ENCODE data around the gene LDLRAD3. TPM values are rescaled to one million over a fixed set of nuclear protein-coding genes. Genes with fewer than 3 reads are reported as not detected.
"Not testable (repeated sequence)": the region's sequence is repeated elsewhere in the genome, so short reads cannot be mapped to it uniquely, and the experiment has no call there.

The LDLRAD3 gene
- polyA plus RNA-seq, 1 of the 3 experiments (the other 2 are of a cell fraction): 10.6 TPM

DNA sequence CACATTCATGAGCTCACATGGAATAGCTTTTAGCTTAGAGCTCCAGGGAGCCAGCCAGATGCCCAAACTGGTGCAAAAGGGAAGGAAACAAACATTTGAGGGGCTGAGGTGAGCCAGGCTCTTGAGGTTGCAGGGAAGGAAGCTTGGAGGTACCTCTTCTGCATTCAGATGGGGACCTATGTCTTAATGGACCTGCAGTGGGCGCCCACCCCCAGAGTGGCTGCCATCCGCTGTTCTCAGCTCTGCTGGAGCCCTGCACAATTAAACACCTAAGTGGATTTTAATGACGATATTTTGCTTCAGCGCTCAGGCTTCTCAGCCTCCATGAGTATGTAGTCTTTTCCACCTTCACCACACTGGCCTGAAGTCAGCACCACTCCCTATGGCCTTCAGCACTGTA, 100.8 kb downstream of the LDLRAD3 start:
- POLR2A ChIA-PET: no interaction called here

DNA sequence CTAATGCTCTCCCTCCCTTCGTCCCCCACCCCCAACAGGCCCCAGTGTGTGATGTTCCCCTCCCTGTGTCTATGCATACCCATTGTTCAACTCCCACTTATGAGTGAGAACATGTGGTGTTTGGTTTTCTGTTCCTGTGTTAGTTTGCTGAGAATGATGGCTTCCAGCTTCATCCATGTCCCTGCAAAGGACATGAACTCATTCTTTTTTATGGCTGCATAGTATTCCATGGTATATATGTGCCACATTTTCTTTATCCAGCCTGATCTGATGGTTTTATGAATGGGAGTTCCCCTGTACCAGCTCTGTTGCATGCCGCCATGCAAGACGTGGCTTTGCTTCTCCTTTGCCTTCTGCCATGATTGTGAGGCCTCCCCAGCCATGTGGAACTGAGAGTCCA, 102.1 kb downstream of the LDLRAD3 start:
- H3K9me3 ChIP-seq; H3K27ac ChIP-seq (ENCODE audit: low read depth in 2 of 2, low read length in 1 of 2); DNase-seq; H3K4me3 ChIP-seq (ENCODE audit: low read depth in 2 of 2, low read length in 1 of 2); H3K4me2 ChIP-seq; H2AFZ ChIP-seq (ENCODE audit: low read depth); H3K9me2 ChIP-seq; H3K79me2 ChIP-seq (ENCODE audit: insufficient read depth); H3K27me3 ChIP-seq (ENCODE audit: insufficient read depth); H3F3A ChIP-seq (replicated peaks; ENCODE audit: insufficient read depth); H4K20me1 ChIP-seq (ENCODE audit: insufficient read depth); H3K9ac ChIP-seq; CTCF ChIA-PET; H3K36me3 ChIP-seq (replicated peaks in 1 of 2; ENCODE audit: control insufficient read depth in 1 of 2, insufficient read depth in 2 of 2, low read length in 1 of 2); POLR2A ChIA-PET: not testable (repeated sequence)
- peaks cover 0 to 14% of the 10 kb centered on the region in 2 experiments; a peak in 2 of 4 replicates for H3K4me1 ChIP-seq (ENCODE audit: control insufficient read depth in 1 of 2, insufficient read depth in 2 of 2, low read depth in 1 of 2, low read length in 1 of 2)
- WGBS (ENCODE audit: low lambda C conversion rate): 88% methylated on average over 3 of the region's 3 CpGs

More for the DNA sequence above, 100.8 kb downstream of the LDLRAD3 start:
- Histone ChIP-seq H3K4me1 (ENCODE audit: control insufficient read depth in 1 of 2, insufficient read depth in 2 of 2, low read depth in 1 of 2, low read length in 1 of 2) (peaks cover 0 to 9% of the 10 kb centered on the region in 2 experiments; a peak in 2 of 4 replicates), H3K4me3 (ENCODE audit: low read depth in 2 of 2, low read length in 1 of 2) (no peak overlapping the region), H3K79me2 (ENCODE audit: insufficient read depth) (no peaks in the 10 kb centered on the region), H3K9ac (no peak overlapping the region), H3K36me3 (replicated peaks in 1 of 2; ENCODE audit: control insufficient read depth in 1 of 2, insufficient read depth in 2 of 2, low read length in 1 of 2) (peaks cover 0 to 2% of the 10 kb centered on the region in 2 experiments), H3K9me3 (no peaks in the 10 kb centered on the region), H3K27ac (ENCODE audit: low read depth in 2 of 2, low read length in 1 of 2) (no peak overlapping the region), H3K4me2 (no peak overlapping the region), H3F3A (replicated peaks; ENCODE audit: insufficient read depth) (no peaks in the 10 kb centered on the region), H4K20me1 (ENCODE audit: insufficient read depth) (no peaks in the 10 kb centered on the region), H2AFZ (ENCODE audit: low read depth) (no peak overlapping the region), H3K9me2 (no peaks in the 10 kb centered on the region), H3K27me3 (ENCODE audit: insufficient read depth) (no peaks in the 10 kb centered on the region)
- no peak for TF ChIP-seq GATA2 (CRISPR knock-in tag; IDR thresholded peaks at IDR 0.05)
- TF ChIP-seq USF2 (IDR thresholded peaks at IDR 0.05; ENCODE audit: borderline replicate concordance, low read depth, low read length): no peak
- TF ChIP-seq, protein P1, sequence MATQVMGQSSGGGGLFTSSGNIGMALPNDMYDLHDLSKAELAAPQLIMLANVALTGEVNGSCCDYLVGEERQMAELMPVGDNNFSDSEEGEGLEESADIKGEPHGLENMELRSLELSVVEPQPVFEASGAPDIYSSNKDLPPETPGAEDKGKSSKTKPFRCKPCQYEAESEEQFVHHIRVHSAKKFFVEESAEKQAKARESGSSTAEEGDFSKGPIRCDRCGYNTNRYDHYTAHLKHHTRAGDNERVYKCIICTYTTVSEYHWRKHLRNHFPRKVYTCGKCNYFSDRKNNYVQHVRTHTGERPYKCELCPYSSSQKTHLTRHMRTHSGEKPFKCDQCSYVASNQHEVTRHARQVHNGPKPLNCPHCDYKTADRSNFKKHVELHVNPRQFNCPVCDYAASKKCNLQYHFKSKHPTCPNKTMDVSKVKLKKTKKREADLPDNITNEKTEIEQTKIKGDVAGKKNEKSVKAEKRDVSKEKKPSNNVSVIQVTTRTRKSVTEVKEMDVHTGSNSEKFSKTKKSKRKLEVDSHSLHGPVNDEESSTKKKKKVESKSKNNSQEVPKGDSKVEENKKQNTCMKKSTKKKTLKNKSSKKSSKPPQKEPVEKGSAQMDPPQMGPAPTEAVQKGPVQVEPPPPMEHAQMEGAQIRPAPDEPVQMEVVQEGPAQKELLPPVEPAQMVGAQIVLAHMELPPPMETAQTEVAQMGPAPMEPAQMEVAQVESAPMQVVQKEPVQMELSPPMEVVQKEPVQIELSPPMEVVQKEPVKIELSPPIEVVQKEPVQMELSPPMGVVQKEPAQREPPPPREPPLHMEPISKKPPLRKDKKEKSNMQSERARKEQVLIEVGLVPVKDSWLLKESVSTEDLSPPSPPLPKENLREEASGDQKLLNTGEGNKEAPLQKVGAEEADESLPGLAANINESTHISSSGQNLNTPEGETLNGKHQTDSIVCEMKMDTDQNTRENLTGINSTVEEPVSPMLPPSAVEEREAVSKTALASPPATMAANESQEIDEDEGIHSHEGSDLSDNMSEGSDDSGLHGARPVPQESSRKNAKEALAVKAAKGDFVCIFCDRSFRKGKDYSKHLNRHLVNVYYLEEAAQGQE (IDR thresholded peaks at IDR 0.05; ENCODE audit: low read depth, low read length): no peak
- no peak for TF ChIP-seq TCF12 (IDR thresholded peaks at IDR 0.05)
- no peak for TF ChIP-seq YY1 (IDR thresholded peaks at IDR 0.05; ENCODE audit: low read depth)
- TF ChIP-seq, protein P2, sequence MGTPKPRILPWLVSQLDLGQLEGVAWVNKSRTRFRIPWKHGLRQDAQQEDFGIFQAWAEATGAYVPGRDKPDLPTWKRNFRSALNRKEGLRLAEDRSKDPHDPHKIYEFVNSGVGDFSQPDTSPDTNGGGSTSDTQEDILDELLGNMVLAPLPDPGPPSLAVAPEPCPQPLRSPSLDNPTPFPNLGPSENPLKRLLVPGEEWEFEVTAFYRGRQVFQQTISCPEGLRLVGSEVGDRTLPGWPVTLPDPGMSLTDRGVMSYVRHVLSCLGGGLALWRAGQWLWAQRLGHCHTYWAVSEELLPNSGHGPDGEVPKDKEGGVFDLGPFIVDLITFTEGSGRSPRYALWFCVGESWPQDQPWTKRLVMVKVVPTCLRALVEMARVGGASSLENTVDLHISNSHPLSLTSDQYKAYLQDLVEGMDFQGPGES (IDR thresholded peaks at IDR 0.05; ENCODE audit: low read depth, low read length): no peak
- no peak for TF ChIP-seq RCOR1 (IDR thresholded peaks at IDR 0.05; ENCODE audit: low read length)
- no peak for TF ChIP-seq NFIC (IDR thresholded peaks at IDR 0.05; ENCODE audit: borderline replicate concordance)
- TF ChIP-seq FOSL2 (IDR thresholded peaks at IDR 0.05; ENCODE audit: borderline replicate concordance, low read depth): no peak
- no peak for TF ChIP-seq FOXJ3 (CRISPR knock-in tag; IDR thresholded peaks at IDR 0.05)
- TF ChIP-seq RXRA (IDR thresholded peaks at IDR 0.05; ENCODE audit: borderline replicate concordance, low read depth): no peak
- DNase-seq: no peak
- 95% methylated on average over 3 of the region's 4 CpGs for WGBS (ENCODE audit: low lambda C conversion rate)
- CTCF ChIA-PET: interaction anchor here (1.0 to 4.5 kb wide), 3 partner anchors 12 to 223 kb away, joined by 5 to 17 read pairs (median 6); no protein-coding TSS in a partner anchor

Data from SK-N-SH (cell line).